ENCODE measurements around the gene SLC25A47. TPM values are rescaled to one million over a fixed set of nuclear protein-coding genes. Genes with fewer than 3 reads are reported as not detected.

SLC25A47 gene
- total RNA-seq, 1 donor from 2014 or later: not detected

GRCh38 chr14:100336618-100337530 is 13.7 kb downstream of the SLC25A47 start:
- no peak for DNase-seq
- intact Hi-C loops (cut with micrococcal nuclease): no loop called here
- Mint-ChIP-seq H3K9me3 (no peaks in the 10 kb centered on the region), H3K27me3 (no peaks in the 10 kb centered on the region), H3K36me3 (ENCODE audit: low read depth) (peaks cover 64% of the 10 kb centered on the region), H3K4me3 (no peak overlapping the region), H3K4me1 (peaks cover 34% of the 10 kb centered on the region), H3K27ac (no peak overlapping the region)
- ATAC-seq (ENCODE audit: low read depth): no peak
- POLR2A ChIA-PET: no interaction called here
- CTCF ChIA-PET: interaction anchor here (0.6 kb wide), 1 partner anchor 831 kb away, joined by 3 read pairs; no protein-coding TSS in a partner anchor
- TF ChIP-seq CTCF (IDR thresholded peaks at IDR 0.05): no peak

- intact Hi-C loops (cut with micrococcal nuclease): no loop called here
- Mint-ChIP-seq H3K27me3 (no peaks in the 10 kb centered on the region), H3K9me3 (no peaks in the 10 kb centered on the region), H3K4me3 (no peak overlapping the region), H3K27ac (peak overlapping the region; percentile 92), H3K4me1 (peaks cover 32% of the 10 kb centered on the region), H3K36me3 (ENCODE audit: low read depth) (peaks cover 70% of the 10 kb centered on the region)
- CTCF ChIA-PET: interaction anchor here (1.1 kb wide), 1 partner anchor 55 kb away, joined by 3 read pairs; no protein-coding TSS in a partner anchor
- POLR2A ChIA-PET: no interaction called here
- DNase-seq: no peak
- no peak for ATAC-seq (ENCODE audit: low read depth)
- TF ChIP-seq CTCF (IDR thresholded peaks at IDR 0.05): no peak
These were observed 16.8 kb downstream of the SLC25A47 start for GRCh38 chr14:100339766-100340422.

GRCh38 chr14:100340423-100340813 is 17.3 kb downstream of the SLC25A47 start:
- CTCF ChIA-PET: interaction anchor here (1.1 to 1.5 kb wide), 2 partner anchors 37 to 56 kb away, joined by 3 to 5 read pairs; no protein-coding TSS in a partner anchor

GRCh38 chr14:100341301-100342031 is 18.3 kb downstream of the SLC25A47 start:
- no peaks in the 10 kb centered on the region for H3K9me3 Mint-ChIP-seq
- ChIA-PET POLR2A (interaction anchor here (0.8 to 1.8 kb wide), 7 partner anchors 9 to 117 kb away, joined by 3 to 7 read pairs (median 4); a partner anchor contains a TSS), CTCF (interaction anchor here (0.6 to 1.5 kb wide), 3 partner anchors 22 to 100 kb away, joined by 3 to 5 read pairs (median 4); no protein-coding TSS in a partner anchor)
- H3K36me3 Mint-ChIP-seq (ENCODE audit: low read depth): peaks cover 70% of the 10 kb centered on the region
- ATAC-seq (ENCODE audit: low read depth): peak; percentile 93
- DNase-seq: no peak
- peak overlapping the region; percentile 92 for H3K27ac Mint-ChIP-seq
- H3K4me1 Mint-ChIP-seq: peaks cover 32% of the 10 kb centered on the region
- peak overlapping the region; percentile 41 for H3K4me3 Mint-ChIP-seq
- intact Hi-C loops (cut with micrococcal nuclease): loop anchor here (1.0 kb wide), 5 partner anchors 23 to 101 kb away; partner anchors contain the start of genes SLC25A29 and WDR25
- TF ChIP-seq CTCF (IDR thresholded peaks at IDR 0.05): no peak
- H3K27me3 Mint-ChIP-seq: no peaks in the 10 kb centered on the region

More at GRCh38 chr14:100340423-100340813, 17.3 kb downstream of the SLC25A47 start:
- Mint-ChIP-seq H3K27me3 (no peaks in the 10 kb centered on the region), H3K9me3 (no peaks in the 10 kb centered on the region), H3K4me1 (peaks cover 32% of the 10 kb centered on the region), H3K36me3 (ENCODE audit: low read depth) (peaks cover 68% of the 10 kb centered on the region), H3K4me3 (no peak overlapping the region), H3K27ac (peak overlapping the region; percentile 92)
- DNase-seq (no peak), ATAC-seq (ENCODE audit: low read depth) (no peak)
- intact Hi-C loops (cut with micrococcal nuclease): no loop called here
- POLR2A ChIA-PET: interaction anchor here (0.8 to 1.8 kb wide), 2 partner anchors 35 to 116 kb away, joined by 6 to 7 read pairs; a partner anchor contains a TSS
- TF ChIP-seq CTCF (IDR thresholded peaks at IDR 0.05): no peak

All from activated B cell treated with CpG ODN at 0.5 μM for 24 hours (primary cell).